ENCODE data around the gene TTLL6.

DNA sequence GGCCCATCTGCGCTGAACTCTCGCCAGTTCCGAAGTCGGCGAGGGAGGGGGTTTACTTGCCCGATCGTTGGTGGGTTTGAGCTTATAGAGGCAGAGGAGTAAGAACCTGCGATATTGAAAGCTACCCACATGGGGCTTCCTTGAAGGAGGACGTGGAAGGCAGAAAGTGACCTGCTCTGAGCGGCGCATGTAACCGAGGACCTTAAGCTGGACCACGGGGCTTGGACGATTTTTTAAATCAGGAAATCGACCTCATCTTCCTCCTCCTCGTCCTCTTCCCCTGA, 92.1 kb downstream of the TTLL6 start:
- TF ChIP-seq CTCF (IDR thresholded peaks at IDR 0.05), result no peak
- no peak for TF ChIP-seq POLR2A (IDR thresholded peaks at IDR 0.05)
